ENCODE data around the gene NEURL2.

NEURL2 gene

DNA sequence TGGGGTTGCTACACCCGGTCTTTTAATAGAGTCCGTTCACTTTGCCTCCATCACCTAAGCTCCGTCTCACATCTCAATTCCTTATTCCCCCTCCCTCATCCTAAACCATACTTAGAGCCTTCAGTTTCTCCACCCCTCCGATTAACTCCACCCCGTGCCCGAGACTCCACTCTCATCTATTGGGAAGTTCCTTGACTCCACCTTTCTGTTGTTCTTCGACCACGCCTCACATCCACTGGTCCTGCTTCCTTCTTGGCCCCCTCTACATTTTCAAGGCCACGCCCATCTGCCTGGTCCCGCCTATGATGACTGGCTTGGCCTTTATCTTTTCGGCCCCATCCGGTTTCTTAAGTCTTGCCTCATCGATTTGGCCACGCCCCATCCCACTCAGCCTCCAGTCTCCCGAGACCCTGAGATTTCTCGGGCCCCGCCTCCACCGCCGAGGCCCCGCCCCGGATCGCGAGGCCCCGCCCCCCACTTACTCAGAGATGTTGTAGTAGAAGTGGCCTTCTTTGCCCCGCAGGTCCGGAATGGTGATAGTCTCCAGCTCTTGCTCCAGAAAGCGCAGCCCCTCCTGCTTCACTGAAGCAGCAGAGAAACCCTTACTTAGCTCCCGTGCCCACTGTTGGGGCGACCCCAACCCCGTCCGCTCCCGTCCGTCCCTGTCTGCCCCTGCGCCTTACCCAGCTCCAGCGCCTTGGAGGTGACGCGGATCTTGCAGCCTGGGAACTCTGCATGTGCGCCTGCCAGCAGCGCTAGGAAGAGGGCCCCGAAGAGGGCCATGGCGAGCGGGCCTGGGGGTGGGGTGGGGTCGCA, 19.9 kb upstream of the NEURL2 start:
- TF ChIP-seq, protein P1, sequence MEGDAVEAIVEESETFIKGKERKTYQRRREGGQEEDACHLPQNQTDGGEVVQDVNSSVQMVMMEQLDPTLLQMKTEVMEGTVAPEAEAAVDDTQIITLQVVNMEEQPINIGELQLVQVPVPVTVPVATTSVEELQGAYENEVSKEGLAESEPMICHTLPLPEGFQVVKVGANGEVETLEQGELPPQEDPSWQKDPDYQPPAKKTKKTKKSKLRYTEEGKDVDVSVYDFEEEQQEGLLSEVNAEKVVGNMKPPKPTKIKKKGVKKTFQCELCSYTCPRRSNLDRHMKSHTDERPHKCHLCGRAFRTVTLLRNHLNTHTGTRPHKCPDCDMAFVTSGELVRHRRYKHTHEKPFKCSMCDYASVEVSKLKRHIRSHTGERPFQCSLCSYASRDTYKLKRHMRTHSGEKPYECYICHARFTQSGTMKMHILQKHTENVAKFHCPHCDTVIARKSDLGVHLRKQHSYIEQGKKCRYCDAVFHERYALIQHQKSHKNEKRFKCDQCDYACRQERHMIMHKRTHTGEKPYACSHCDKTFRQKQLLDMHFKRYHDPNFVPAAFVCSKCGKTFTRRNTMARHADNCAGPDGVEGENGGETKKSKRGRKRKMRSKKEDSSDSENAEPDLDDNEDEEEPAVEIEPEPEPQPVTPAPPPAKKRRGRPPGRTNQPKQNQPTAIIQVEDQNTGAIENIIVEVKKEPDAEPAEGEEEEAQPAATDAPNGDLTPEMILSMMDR (IDR thresholded peaks at IDR 0.05; ENCODE audit: low read depth, low read length): no peak
- peak overlapping the region; percentile 49 for H3K4me3 ChIP-seq (ENCODE audit: low read depth, low read length)

DNA sequence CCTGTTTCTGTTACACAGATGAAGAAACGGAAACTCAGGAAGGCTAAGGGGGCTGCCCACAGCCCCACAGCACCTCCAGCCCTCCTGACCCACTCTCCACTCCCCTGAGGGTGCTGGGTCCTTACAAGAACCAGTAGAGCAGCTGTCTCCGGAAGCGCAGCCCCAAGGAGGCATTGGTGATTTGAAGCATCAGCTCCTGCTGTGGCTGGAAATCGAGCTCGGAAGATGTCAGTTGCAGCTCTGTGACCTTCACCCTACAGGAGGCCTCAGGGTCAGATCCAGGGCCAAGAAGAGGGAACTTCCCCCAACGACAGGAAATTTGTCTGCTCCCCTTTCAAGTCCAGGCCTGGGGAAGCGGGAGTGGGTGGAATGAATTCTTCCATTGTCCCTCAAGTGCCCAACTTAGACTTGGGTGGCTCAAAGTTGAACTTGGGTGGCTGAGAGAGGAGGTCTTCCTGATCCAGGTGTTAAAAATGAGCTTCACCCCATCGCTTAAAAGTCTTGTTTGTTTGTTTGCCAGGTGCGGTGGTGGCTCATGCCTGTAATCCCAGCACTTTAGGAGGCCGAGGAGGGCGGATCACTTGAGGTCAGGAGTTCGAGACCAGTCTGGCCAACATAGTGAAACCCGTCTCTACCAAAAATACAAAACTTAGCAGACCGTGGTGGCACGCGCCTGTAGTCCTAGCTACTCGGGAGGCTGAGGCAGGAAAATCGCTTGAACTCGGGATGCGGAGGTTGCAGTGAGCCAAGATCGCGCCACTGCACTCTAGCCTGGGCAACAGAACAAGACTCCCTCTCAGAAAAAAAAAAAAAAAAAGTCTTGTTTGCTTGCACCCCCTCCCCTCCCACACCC, 19.0 kb upstream of the NEURL2 start:
- H3K4me3 ChIP-seq (ENCODE audit: low read depth, low read length): no peak overlapping the region
- TF ChIP-seq, protein P1 (IDR thresholded peaks at IDR 0.05; ENCODE audit: low read depth, low read length): no peak

DNA sequence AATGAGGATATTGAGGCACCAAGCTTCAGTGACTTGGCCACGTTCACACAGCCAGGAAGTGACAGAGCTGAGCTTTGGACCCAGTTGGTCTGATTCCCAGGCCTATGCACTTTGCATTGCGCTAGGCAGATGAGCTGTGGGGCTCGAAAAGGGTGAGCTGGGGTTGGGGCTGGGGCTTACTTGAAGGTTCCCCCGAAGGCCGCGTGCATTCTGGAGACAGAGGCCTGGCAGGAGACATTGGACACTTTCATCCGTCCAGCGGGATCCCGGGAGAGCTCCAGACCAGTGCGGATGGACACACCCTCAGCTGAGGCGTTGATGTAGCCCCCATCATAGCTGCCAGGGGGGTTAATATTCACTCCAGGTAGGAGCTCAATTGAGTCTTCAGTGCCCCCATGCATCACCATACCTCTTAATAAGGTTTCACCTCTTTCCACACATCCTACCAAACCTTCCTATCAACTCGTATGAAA, 18.4 kb upstream of the NEURL2 start:
- TF ChIP-seq, protein P1 (IDR thresholded peaks at IDR 0.05; ENCODE audit: low read depth, low read length): no peak
- no peak overlapping the region for H3K4me3 ChIP-seq (ENCODE audit: low read depth, low read length)

DNA sequence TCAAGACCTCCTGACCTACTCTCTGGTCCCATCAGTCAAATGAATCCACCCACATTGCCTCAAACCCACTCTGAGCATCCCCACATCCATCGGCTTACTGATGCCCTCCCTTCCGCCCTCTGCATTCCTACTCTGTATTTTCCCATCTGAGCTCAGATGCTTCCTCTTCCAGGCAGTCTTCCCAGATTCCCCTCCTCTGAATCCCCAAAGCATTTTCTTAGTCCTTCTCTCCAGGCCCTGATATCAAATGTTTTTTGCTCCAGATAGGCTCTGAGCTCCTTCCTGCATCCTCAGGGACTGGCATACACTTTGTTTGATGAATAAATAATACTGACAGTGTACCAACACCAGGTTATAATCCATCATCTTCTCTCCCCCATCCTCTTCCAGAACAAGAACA, 17.1 kb upstream of the NEURL2 start:
- H3K4me3 ChIP-seq (ENCODE audit: low read depth, low read length): no peak overlapping the region
- TF ChIP-seq, protein P1 (IDR thresholded peaks at IDR 0.05; ENCODE audit: low read depth, low read length): no peak

GRCh38 chr20:45907219-45907948, 16.4 kb upstream of the NEURL2 start:
- no peak overlapping the region for H3K4me3 ChIP-seq (ENCODE audit: low read depth, low read length)
- TF ChIP-seq, protein P1 (IDR thresholded peaks at IDR 0.05; ENCODE audit: low read depth, low read length): no peak

DNA sequence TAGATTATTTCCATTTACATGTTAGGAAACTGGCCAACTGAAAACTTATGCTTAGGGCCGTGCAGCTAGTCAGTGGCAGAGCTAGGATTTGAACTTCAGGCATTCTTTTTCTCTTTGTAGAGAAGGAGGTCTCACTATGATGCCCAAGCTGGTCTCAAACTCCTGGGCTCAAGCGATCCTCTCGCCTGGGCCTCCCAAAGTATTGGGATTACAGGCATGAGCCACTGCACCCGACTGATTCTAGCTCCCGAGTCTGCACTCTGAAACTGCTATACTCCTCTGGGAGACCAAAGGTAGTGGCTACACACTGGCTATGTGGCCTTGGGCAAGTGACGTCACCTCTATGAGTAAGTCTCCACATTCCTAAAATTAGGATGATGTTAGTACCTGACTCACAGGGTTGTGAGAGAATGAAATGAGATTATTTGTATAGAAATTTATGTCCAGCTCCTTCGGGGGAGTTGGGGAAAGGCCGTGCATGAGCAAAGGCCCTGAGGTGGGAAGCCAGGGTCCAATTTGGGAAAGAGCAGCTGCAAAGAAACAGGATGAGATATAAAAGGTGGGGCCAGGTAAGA, 14.6 kb upstream of the NEURL2 start:
- H3K4me3 ChIP-seq (ENCODE audit: low read depth, low read length): no peak overlapping the region
- TF ChIP-seq, protein P1 (IDR thresholded peaks at IDR 0.05; ENCODE audit: low read depth, low read length): no peak
